ENCODE results near the gene SPEM3. TPM values are rescaled to one million over a fixed set of nuclear protein-coding genes. Genes with fewer than 3 reads are reported as not detected.

Gene SPEM3
- total and polyA plus RNA-seq, 2 of the 13 experiments (the other 11 are each of a cell fraction or from before 2014, with no cell fraction given) = not detected

- TF ChIP-seq PAWR (CRISPR knock-in tag; IDR thresholded peaks at IDR 0.05; ENCODE audit: borderline replicate concordance) = no peak
- TF ChIP-seq ZNF24 (IDR thresholded peaks at IDR 0.05) = no peak
- TF ChIP-seq TCF7 (IDR thresholded peaks at IDR 0.05; ENCODE audit: low read depth) = peak; percentile 30; the same call in 1 of the 2 replicates
- 0 out of 2 replicates have a peak, but pooled peaks have one; percentile 20 for TF ChIP-seq YEATS2 (CRISPR knock-in tag; IDR thresholded peaks at IDR 0.05; ENCODE audit: borderline replicate concordance)
- no peak for TF ChIP-seq ZNF576 (CRISPR knock-in tag; IDR thresholded peaks at IDR 0.05)
- peak; percentile 91; the same call in 1 of the 2 replicates for TF ChIP-seq ZBTB7A (CRISPR knock-in tag; IDR thresholded peaks at IDR 0.05)
- peak; percentile 25 for TF ChIP-seq YY1 (IDR thresholded peaks at IDR 0.05; ENCODE audit: insufficient read depth, insufficient replicate concordance, low read depth, low read length)
- peak; percentile 43; the same call in 1 of the 2 replicates for TF ChIP-seq PRMT3 (CRISPR knock-in tag; IDR thresholded peaks at IDR 0.05; ENCODE audit: borderline replicate concordance, low read depth)
- no peak for TF ChIP-seq CBFB (CRISPR knock-in tag; IDR thresholded peaks at IDR 0.05)
- no peak for TF ChIP-seq BCL6 (CRISPR knock-in tag; IDR thresholded peaks at IDR 0.05)
- no peak for TF ChIP-seq NR2F6 (IDR thresholded peaks at IDR 0.05)
- TF ChIP-seq NR2F6 (CRISPR knock-in tag; IDR thresholded peaks at IDR 0.05) = peak; percentile 18; the same call in 1 of the 2 replicates
- TF ChIP-seq GATA4 (IDR thresholded peaks at IDR 0.05; ENCODE audit: borderline replicate concordance, low read depth) = no peak
- TF ChIP-seq, protein P1, sequence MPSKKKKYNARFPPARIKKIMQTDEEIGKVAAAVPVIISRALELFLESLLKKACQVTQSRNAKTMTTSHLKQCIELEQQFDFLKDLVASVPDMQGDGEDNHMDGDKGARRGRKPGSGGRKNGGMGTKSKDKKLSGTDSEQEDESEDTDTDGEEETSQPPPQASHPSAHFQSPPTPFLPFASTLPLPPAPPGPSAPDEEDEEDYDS (CRISPR knock-in tag; IDR thresholded peaks at IDR 0.05) = no peak
- TF ChIP-seq, protein P2, sequence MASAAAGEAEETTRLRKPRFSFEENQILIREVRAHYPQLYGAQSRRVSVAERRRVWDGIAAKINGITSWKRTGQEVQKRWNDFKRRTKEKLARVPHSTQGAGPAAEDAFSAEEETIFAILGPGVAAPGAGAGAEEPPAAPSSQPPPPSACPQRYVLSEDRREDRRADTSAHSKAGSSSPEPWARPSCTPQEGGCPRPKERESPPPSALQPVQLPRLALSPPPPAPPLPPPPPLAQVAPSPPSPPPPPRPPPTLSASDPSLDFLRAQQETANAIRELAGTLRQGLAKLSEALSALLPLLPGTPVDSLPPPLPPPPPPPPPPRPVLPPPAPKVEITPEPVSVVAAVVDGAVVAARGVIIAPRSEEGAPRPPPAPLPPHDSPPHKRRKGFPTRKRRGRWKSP (CRISPR knock-in tag; IDR thresholded peaks at IDR 0.05) = peak; percentile 91; the same call in 1 of the 2 replicates
- 0 out of 2 replicates have a peak, but pooled peaks have one; percentile 11 for TF ChIP-seq EEA1 (CRISPR knock-in tag; IDR thresholded peaks at IDR 0.05; ENCODE audit: borderline replicate concordance)
- TF ChIP-seq ADNP (CRISPR knock-in tag; IDR thresholded peaks at IDR 0.05) = no peak
- TF ChIP-seq SOX6 (IDR thresholded peaks at IDR 0.05) = no peak
- no peak for TF ChIP-seq SOX6 (CRISPR knock-in tag; IDR thresholded peaks at IDR 0.05)
- TF ChIP-seq TFE3 (CRISPR knock-in tag; IDR thresholded peaks at IDR 0.05) = no peak
- TF ChIP-seq ATF1 (CRISPR knock-in tag; IDR thresholded peaks at IDR 0.05) = no peak
- no peak for TF ChIP-seq ATF4 (CRISPR knock-in tag; IDR thresholded peaks at IDR 0.05)
These were observed 50.8 kb downstream of the SPEM3 start, which contains the start of gene ZBTB4 (continued) for GRCh38 chr17:7479213-7480088.

Data from HepG2 (cell line).